ENCODE results near the gene ELOVL3.

Gene ELOVL3

GRCh38 chr10:102225646-102226541, at the start of gene ELOVL3:
TSS of gene ELOVL3 (plus strand) at chr10:102226299. CDS start at chr10:102226549, 250 bp downstream.
- no peak for TF ChIP-seq CTCF (IDR thresholded peaks at IDR 0.05)

- no peak for TF ChIP-seq CTCF (IDR thresholded peaks at IDR 0.05)
These were observed 41.5 kb upstream of the ELOVL3 start for GRCh38 chr10:102184606-102185005.

GRCh38 chr10:102185272-102185671, 40.8 kb upstream of the ELOVL3 start:
- no peak for TF ChIP-seq CTCF (IDR thresholded peaks at IDR 0.05)

- TF ChIP-seq CTCF (IDR thresholded peaks at IDR 0.05): no peak
These were observed 40.1 kb upstream of the ELOVL3 start for GRCh38 chr10:102185811-102186527.

- no peak for TF ChIP-seq CTCF (IDR thresholded peaks at IDR 0.05)
These were observed 37.7 kb upstream of the ELOVL3 start for GRCh38 chr10:102188298-102188940.

- no peak for TF ChIP-seq CTCF (IDR thresholded peaks at IDR 0.05)
These were observed 34.1 kb upstream of the ELOVL3 start for GRCh38 chr10:102191956-102192355.

GRCh38 chr10:102195296-102195870, 30.7 kb upstream of the ELOVL3 start:
- TF ChIP-seq CTCF (IDR thresholded peaks at IDR 0.05): no peak
